H1 (cell line): ENCODE results near the gene MYOM1. TPM values are rescaled to one million over a fixed set of nuclear protein-coding genes. Genes with fewer than 3 reads are reported as not detected.
A peak's percentile ranks its signal among the peaks of the same experiment; 100 is the strongest.

ENCODE experiments used
- CTCF ChIA-PET: fragments of 300-600 bp; sonication (Branson Sonifier 250); formaldehyde crosslinking; loops from one replicate; lab custom pipeline; 2021; ENCODE audit not compliant: partially characterized antibody; lab: Charles Lee
- POLR2A ChIA-PET: fragments of 300-600 bp; sonication (Branson Sonifier 250); formaldehyde crosslinking; loops from one replicate; lab custom pipeline; 2021; ENCODE audit warnings: inconsistent platforms; ENCODE audit not compliant: partially characterized antibody; lab: Charles Lee
- DNase-seq, 2 experiments: peaks; one replicate each; pipeline versions ENCODE4 v3.0.0 to v3.0.0-alpha.2; 2010 to 2022; ENCODE audit warnings: low spot score in 2 of 2, low read depth in 1 of 2, mixed read lengths in 1 of 2
- FAIRE-seq: peaks from 2 replicates; lab custom pipeline; 2011; peaks lifted over from hg19 to GRCh38; lab: Jason Lieb, UNC
- H2AFZ ChIP-seq: 2 replicates; pipeline ENCODE4 v1.8.1; 2012; ENCODE audit warnings: low read length, inconsistent platforms
- H2AK5ac ChIP-seq: 2 replicates; pipeline ENCODE4 v1.6.1; 2013; ENCODE audit warnings: low read depth, low read length
- H2BK120ac ChIP-seq: replicated peaks from 2 replicates; pipeline ENCODE3; 2013; ENCODE audit warnings: low read depth, low read length, inconsistent platforms
- H2BK12ac ChIP-seq: 2 replicates; pipeline ENCODE4 v1.6.1; 2013; ENCODE audit warnings: low read depth, low read length
- H2BK15ac ChIP-seq: 2 replicates; pipeline ENCODE4 v1.6.1; 2013; ENCODE audit warnings: low read length
- H2BK20ac ChIP-seq: 2 replicates; pipeline ENCODE4 v1.6.1; 2013; ENCODE audit warnings: low read length
- H2BK5ac ChIP-seq: 2 replicates; pipeline ENCODE4 v1.6.1; 2013; ENCODE audit warnings: low read depth, low read length
- H3K14ac ChIP-seq: 2 replicates; pipeline ENCODE4 v1.6.1; 2013; ENCODE audit warnings: inconsistent platforms; ENCODE audit not compliant: insufficient read length
- H3K18ac ChIP-seq: 2 replicates; pipeline ENCODE4 v1.6.1; 2013; ENCODE audit warnings: low read length; ENCODE audit errors: extremely low read depth
- H3K23ac ChIP-seq: 2 replicates; pipeline ENCODE4 v1.6.1; 2013; ENCODE audit warnings: inconsistent platforms; ENCODE audit not compliant: insufficient read length
- H3K23me2 ChIP-seq: 2 replicates; pipeline ENCODE4 v1.6.1; 2013; ENCODE audit warnings: low read depth, low read length
- H3K27ac ChIP-seq: 2 replicates; pipeline ENCODE4 v1.6.1; 2011; ENCODE audit warnings: low read depth, low read length, inconsistent platforms
- H3K27me3 ChIP-seq, 4 experiments: replicated peaks in 1 of 4; 1 replicate in 1 of 4; 2 replicates in 3 of 4; pipeline versions ENCODE4 v1.6.1 to v1.8.1; 2011 to 2013; ENCODE audit warnings: low read length in 3 of 4, mild to moderate bottlenecking in 3 of 4, inconsistent platforms in 2 of 4, mixed read lengths in 2 of 4, moderate library complexity in 1 of 4; ENCODE audit not compliant: control insufficient read depth in 3 of 4, insufficient read depth in 3 of 4; ENCODE audit errors: extremely low read depth in 1 of 4
- H3K36me3 ChIP-seq, 4 experiments: 2 replicates each; pipeline versions ENCODE4 v1.6.1 to v1.8.1; 2011 to 2013; ENCODE audit warnings: mild to moderate bottlenecking in 4 of 4, low read length in 3 of 4, moderate library complexity in 2 of 4, control low read depth in 1 of 4, inconsistent platforms in 1 of 4; ENCODE audit not compliant: insufficient read depth in 4 of 4, control insufficient read depth in 2 of 4
- H3K4ac ChIP-seq: replicated peaks from 2 replicates; pipeline ENCODE3; 2013; ENCODE audit warnings: low read length, low read depth, mixed read lengths, inconsistent platforms; ENCODE audit not compliant: insufficient read length
- H3K4me1 ChIP-seq, 4 experiments: replicated peaks in 1 of 4; 1 replicate in 1 of 4; 2 replicates in 3 of 4; pipeline versions ENCODE4 v1.6.1 to v1.8.1; 2011 to 2013; ENCODE audit warnings: low read length in 3 of 4, inconsistent platforms in 2 of 4, mixed read lengths in 1 of 4; ENCODE audit not compliant: insufficient read depth in 4 of 4, control insufficient read depth in 3 of 4
- H3K4me2 ChIP-seq, 2 experiments: 2 replicates each; pipeline versions ENCODE4 v1.6.1 to v1.8.1; 2011 to 2013; ENCODE audit warnings: low read depth in 2 of 2, low read length in 2 of 2, control low read depth in 1 of 2, inconsistent platforms in 1 of 2, mild to moderate bottlenecking in 1 of 2; ENCODE audit not compliant: insufficient read depth in 1 of 2
- H3K4me3 ChIP-seq, 4 experiments: fragments of 200-600, 300-600 bp in 1 of 4; sonication (generic), shearing (Covaris generic), sonication (Bioruptor Twin) in 1 of 4; 2 replicates each; pipeline versions ENCODE4 v1.5.1 to v1.8.1; 2011 to 2016; ENCODE audit warnings: low read length in 4 of 4, low read depth in 3 of 4, control low read depth in 2 of 4, inconsistent platforms in 2 of 4, mild to moderate bottlenecking in 2 of 4, mixed read lengths in 1 of 4, moderate library complexity in 1 of 4; ENCODE audit not compliant: insufficient read depth in 2 of 4; ENCODE audit errors: extremely low read depth in 1 of 4
- H3K56ac ChIP-seq: replicated peaks from 2 replicates; pipeline ENCODE3; 2013; ENCODE audit warnings: low read depth, mild to moderate bottlenecking, mixed read lengths, low read length, inconsistent platforms; ENCODE audit not compliant: insufficient read length
- H3K79me1 ChIP-seq: 2 replicates; pipeline ENCODE4 v1.6.1; 2013; ENCODE audit warnings: low read depth, low read length, control low read depth
- H3K79me2 ChIP-seq, 2 experiments: 2 replicates each; pipeline versions ENCODE4 v1.6.1 to v1.8.1; 2012 to 2013; ENCODE audit warnings: low read length in 2 of 2, mild to moderate bottlenecking in 2 of 2, inconsistent platforms in 1 of 2; ENCODE audit not compliant: insufficient read depth in 2 of 2, control insufficient read depth in 1 of 2
- H3K9ac ChIP-seq, 4 experiments: replicated peaks in 1 of 4; 1 replicate in 1 of 4; 2 replicates in 3 of 4; pipeline versions ENCODE4 v1.6.1 to v1.8.1; 2011 to 2013; ENCODE audit warnings: low read depth in 3 of 4, low read length in 3 of 4, control low read depth in 2 of 4, mild to moderate bottlenecking in 2 of 4, moderate library complexity in 2 of 4, inconsistent platforms in 1 of 4; ENCODE audit errors: extremely low read depth in 1 of 4
- H3K9me3 ChIP-seq, 2 experiments: 2 replicates each; pipeline versions ENCODE4 v1.6.1 to v1.8.1; 2012 to 2013; ENCODE audit warnings: mild to moderate bottlenecking in 2 of 2, moderate library complexity in 2 of 2, control low read depth in 1 of 2, inconsistent platforms in 1 of 2, low read depth in 1 of 2, low read length in 1 of 2, mixed read lengths in 1 of 2; ENCODE audit not compliant: insufficient read depth in 2 of 2
- H4K20me1 ChIP-seq, 2 experiments: replicated peaks in 1 of 2; 2 replicates each; pipeline versions ENCODE3 to v1.8.1; 2011 to 2013; ENCODE audit warnings: inconsistent platforms in 2 of 2, low read length in 2 of 2, mild to moderate bottlenecking in 1 of 2; ENCODE audit not compliant: insufficient read depth in 2 of 2, control insufficient read depth in 1 of 2
- H4K5ac ChIP-seq: 2 replicates; pipeline ENCODE4 v1.6.1; 2013; ENCODE audit warnings: low read length, low read depth, mixed read lengths, inconsistent platforms; ENCODE audit not compliant: insufficient read length
- H4K8ac ChIP-seq: 2 replicates; pipeline ENCODE4 v1.8.0; 2013; ENCODE audit warnings: mild to moderate bottlenecking, moderate library complexity, low read length, inconsistent platforms; ENCODE audit not compliant: insufficient read depth; ENCODE audit errors: extremely low read depth
- H4K91ac ChIP-seq: replicated peaks from 2 replicates; pipeline ENCODE3; 2013; ENCODE audit warnings: low read length, mixed read lengths, inconsistent platforms; ENCODE audit not compliant: insufficient read length
- BACH1 ChIP-seq: IDR thresholded peaks from 2 replicates; pipeline ENCODE4 v1.6.1; 2012; ENCODE audit warnings: low read length, improper control_type of control experiment
- CEBPB ChIP-seq: IDR thresholded peaks from 2 replicates; pipeline ENCODE4 v1.6.1; 2012; ENCODE audit warnings: low read depth, low read length
- CHD1 ChIP-seq: IDR thresholded peaks from 2 replicates; pipeline ENCODE4 v1.6.1; 2012; ENCODE audit warnings: low read depth, low read length, improper control_type of control experiment
- CREB1 ChIP-seq: IDR thresholded peaks from 2 replicates; pipeline ENCODE4 v1.6.1; 2012; ENCODE audit warnings: inconsistent platforms
- FOSL1 ChIP-seq: IDR thresholded peaks from 2 replicates; pipeline ENCODE4 v1.6.1; 2011; ENCODE audit warnings: mild to moderate bottlenecking, low read depth, low read length, moderate library complexity; ENCODE audit not compliant: insufficient read depth
- GABPA ChIP-seq: IDR thresholded peaks from 2 replicates; pipeline ENCODE4 v1.6.1; 2011; ENCODE audit warnings: mild to moderate bottlenecking, low read length, moderate library complexity, borderline replicate concordance; ENCODE audit not compliant: insufficient read depth
- HDAC2 ChIP-seq, 2 experiments: fragments of 300-600 bp in 1 of 2; sonication (generic) in 1 of 2; IDR thresholded peaks; 2 replicates each; pipeline ENCODE4 v1.6.1; 2011 to 2012; ENCODE audit warnings: low read depth in 2 of 2, low read length in 2 of 2, mild to moderate bottlenecking in 2 of 2, moderate library complexity in 2 of 2, borderline replicate concordance in 1 of 2, inconsistent platforms in 1 of 2
- MAX ChIP-seq: IDR thresholded peaks from 2 replicates; pipeline ENCODE4 v1.6.1; 2012; ENCODE audit warnings: inconsistent platforms
- POLR2A ChIP-seq, 2 experiments: IDR thresholded peaks; 1 replicate in 1 of 2; 2 replicates in 1 of 2; pipeline ENCODE4 v1.6.1; 2011; ENCODE audit warnings: low read depth in 2 of 2, low read length in 2 of 2, mild to moderate bottlenecking in 2 of 2; ENCODE audit errors: control extremely low read depth in 1 of 2
- POLR2AphosphoS5 ChIP-seq: IDR thresholded peaks from 2 replicates; pipeline ENCODE4 v1.6.1; 2011; ENCODE audit warnings: low read depth, low read length
- RFX5 ChIP-seq: IDR thresholded peaks from 2 replicates; pipeline ENCODE4 v1.6.1; 2011; ENCODE audit warnings: low read depth, low read length, improper control_type of control experiment, borderline replicate concordance
- SIRT6 ChIP-seq: IDR thresholded peaks from one replicate; pipeline ENCODE4 v1.7.1; 2012; ENCODE audit warnings: low read length, inconsistent platforms
- SIX5 ChIP-seq: IDR thresholded peaks from 2 replicates; pipeline ENCODE4 v1.6.1; 2011; ENCODE audit warnings: mild to moderate bottlenecking, low read depth, low read length
- SP1 ChIP-seq: IDR thresholded peaks from 2 replicates; pipeline ENCODE4 v1.6.1; 2011; ENCODE audit warnings: low read depth, low read length
- ZNF274 ChIP-seq: IDR thresholded peaks from 2 replicates; pipeline ENCODE4 v1.7.0; 2012; ENCODE audit warnings: low read length, borderline replicate concordance; ENCODE audit errors: extremely low read depth
- WGBS, 2 experiments: shearing (Covaris generic) in 1 of 2; methylation state at CpG; one replicate each; pipeline versions ENCODE4 v1.1.6 to v1.1.7; 2013 to 2015; ENCODE audit warnings: low lambda C conversion rate in 2 of 2, mixed read lengths in 2 of 2, inconsistent platforms in 1 of 2, low coverage in 1 of 2, missing lambda C conversion rate in 1 of 2; ENCODE audit not compliant: insufficient replicate concordance in 2 of 2, insufficient coverage in 1 of 2, insufficient read length in 1 of 2; ENCODE audit errors: extremely low coverage in 1 of 2, missing lambda C conversion rate in 1 of 2; 5-methylcytosine and 5-hydroxymethylcytosine counted together
- polyA plus RNA-seq, 7 experiments: library from polyadenylated mRNA; depleted of rRNA in 3 of 7; stranded (reverse) in 5 of 7; unstranded in 2 of 7; fragments of >200 nt in 5 of 7; fragments of 200-250 nt in 2 of 7; gene quantifications; 1 replicate in 5 of 7; 2 replicates in 1 of 7; 4 replicates in 1 of 7; pipeline versions ENCODE4 v1.2.1 to v1.2.3, GENCODE V29; 2011 to 2013; ENCODE audit warnings: missing spikeins in 2 of 7, mixed read lengths in 2 of 7
- total RNA-seq: library from RNA; stranded (reverse); fragmentation: NEBNext Ultra II Directional; extraction: Animal tissue kit (Norgen Biotek cat#: 25700); gene quantifications from 2 replicates; pipeline ENCODE4 v1.2.1, GENCODE V29; 2021

Gene MYOM1
- total and polyA plus RNA-seq, 2 of the 8 experiments (the other 6 are each of a cell fraction or from before 2014, with no cell fraction given): 0.06 to 0.32 TPM

DNA sequence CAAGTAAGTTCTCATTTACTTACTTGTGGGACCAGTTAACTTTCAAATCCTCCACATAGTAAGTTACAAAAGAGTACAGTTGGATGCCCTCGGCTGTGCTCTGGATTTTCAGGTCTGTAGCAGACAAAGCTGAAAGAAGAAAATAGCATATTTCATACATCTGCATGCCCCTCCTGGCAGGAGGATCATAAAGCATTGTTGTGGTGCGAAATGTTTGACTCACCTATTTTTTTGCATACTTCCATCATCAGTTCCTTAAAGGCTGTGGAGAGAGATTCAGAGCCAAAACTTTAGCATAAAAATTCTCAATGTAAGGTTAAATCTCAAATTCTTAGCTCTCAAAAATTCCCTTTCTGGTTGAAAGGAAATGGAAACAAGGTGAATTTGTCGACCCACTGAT lies 136.0 kb downstream of the MYOM1 start:
- no peak overlapping the region for H3K4me2 ChIP-seq
- H2BK12ac ChIP-seq: no peak overlapping the region
- H3K4me1 ChIP-seq: peaks cover 0 to 8% (median 2%) of the 10 kb centered on the region in 4 experiments; a peak in 2 of 7 replicates
- H2BK120ac ChIP-seq: no peak overlapping the region
- H3K79me2 ChIP-seq: no peaks in the 10 kb centered on the region
- H3K4ac ChIP-seq: no peak overlapping the region
- H3K23me2 ChIP-seq: no peaks in the 10 kb centered on the region
- no peak overlapping the region for H2BK20ac ChIP-seq
- no peak overlapping the region for H3K18ac ChIP-seq
- peak overlapping the region; percentile 17 for H3K23ac ChIP-seq
- DNase-seq (no peak), FAIRE-seq (no peak)
- H2BK15ac ChIP-seq: no peak overlapping the region
- no peaks in the 10 kb centered on the region for H3K9me3 ChIP-seq
- 60% methylated on average over 3 of the region's 3 CpGs; no CpG with 5 or more reads in 1 of the 2 experiments for WGBS, 2 experiments
- no peak overlapping the region for H3K14ac ChIP-seq
- H2AFZ ChIP-seq: no peak overlapping the region
- ChIA-PET POLR2A (no interaction called here), CTCF (interaction anchor here (3.1 kb wide), 1 partner anchor 21 kb away, joined by 10 read pairs; no protein-coding TSS in a partner anchor)
- no peaks in the 10 kb centered on the region for H4K20me1 ChIP-seq
- no peaks in the 10 kb centered on the region for H3K36me3 ChIP-seq
- no peak overlapping the region for H2BK5ac ChIP-seq
- H3K4me3 ChIP-seq: no peak overlapping the region
- no peak overlapping the region for H3K56ac ChIP-seq
- H4K5ac ChIP-seq: no peak overlapping the region
- H4K8ac ChIP-seq: no peak overlapping the region
- H3K27me3 ChIP-seq: no peaks in the 10 kb centered on the region; a peak in 1 of 7 replicates
- TF ChIP-seq CREB1: no peak
- no peak for TF ChIP-seq SP1
- no peak for TF ChIP-seq SIX5
- no peak for TF ChIP-seq HDAC2 (IDR thresholded peaks at IDR 0.05; ENCODE audit: borderline replicate concordance in 1 of 2, low read depth in 2 of 2, low read length in 2 of 2)
- TF ChIP-seq RFX5: no peak
- TF ChIP-seq POLR2AphosphoS5: no peak
- no peak for TF ChIP-seq FOSL1
- no peak for TF ChIP-seq BACH1
- TF ChIP-seq MAX: no peak
- no peak for TF ChIP-seq POLR2A (IDR thresholded peaks at IDR 0.05; ENCODE audit: control extremely low read depth in 1 of 2, low read depth in 2 of 2, low read length in 2 of 2)
- no peak for TF ChIP-seq SIRT6
- TF ChIP-seq CEBPB: no peak
- no peak for TF ChIP-seq CHD1
- no peak for TF ChIP-seq GABPA
- no peak for TF ChIP-seq ZNF274
- H3K79me1 ChIP-seq: no peaks in the 10 kb centered on the region
- H4K91ac ChIP-seq: no peak overlapping the region
- no peak overlapping the region for H2AK5ac ChIP-seq
- H3K27ac ChIP-seq: no peak overlapping the region
- H3K9ac ChIP-seq: no peak overlapping the region
